ENCODE data around the gene RBM8A. TPM values are rescaled to one million over a fixed set of nuclear protein-coding genes. Genes with fewer than 3 reads are reported as not detected.

The RBM8A gene
- polyA plus RNA-seq, 1 donor from 2014 or later, result 183 TPM

- peak overlapping the region; percentile 96 to 99 (median 98) for H3K4me3 Mint-ChIP-seq
- H3K27ac Mint-ChIP-seq, result peak overlapping the region in 2 of 3 donors; percentile 31 to 88
- H3K27me3 Mint-ChIP-seq, result peaks cover 1% of the 10 kb centered on the region
- peaks cover 53 to 62% (median 54%) of the 10 kb centered on the region in 3 donors for H3K4me1 Mint-ChIP-seq
- no peaks in the 10 kb centered on the region for H3K9me3 Mint-ChIP-seq
- H3K36me3 Mint-ChIP-seq, result no peaks in the 10 kb centered on the region
These were observed 33.3 kb upstream of the RBM8A start for GRCh38 chr1:145960468-145961108.

- H3K36me3 Mint-ChIP-seq, result no peaks in the 10 kb centered on the region
- H3K9me3 Mint-ChIP-seq, result no peaks in the 10 kb centered on the region
- peak overlapping the region in 1 of 3 donors; percentile 41 for H3K27ac Mint-ChIP-seq
- peaks cover 1% of the 10 kb centered on the region for H3K27me3 Mint-ChIP-seq
- H3K4me3 Mint-ChIP-seq, result peak overlapping the region; percentile 91 to 99 (median 96)
- H3K4me1 Mint-ChIP-seq, result peaks cover 53 to 62% (median 54%) of the 10 kb centered on the region in 3 donors
These were observed 32.7 kb upstream of the RBM8A start for GRCh38 chr1:145959957-145960467.

- Mint-ChIP-seq H3K27ac (peak overlapping the region; percentile 41 to 93 (median 84)), H3K9me3 (no peaks in the 10 kb centered on the region), H3K4me1 (peaks cover 52 to 67% (median 53%) of the 10 kb centered on the region in 3 donors), H3K27me3 (peaks cover 1% of the 10 kb centered on the region), H3K4me3 (peak overlapping the region; percentile 91 to 99 (median 96)), H3K36me3 (no peaks in the 10 kb centered on the region)
These were observed 32.0 kb upstream of the RBM8A start for GRCh38 chr1:145959333-145959732.

- Mint-ChIP-seq H3K27ac (peak overlapping the region; percentile 41 to 84 (median 48)), H3K4me1 (peaks cover 47 to 65% (median 50%) of the 10 kb centered on the region in 3 donors), H3K36me3 (no peaks in the 10 kb centered on the region), H3K4me3 (peak overlapping the region in 3 of 4 donors; percentile 7 to 99 (median 38)), H3K9me3 (no peaks in the 10 kb centered on the region), H3K27me3 (peaks cover 1% of the 10 kb centered on the region)
These were observed 31.4 kb upstream of the RBM8A start for GRCh38 chr1:145958734-145959133.

GRCh38 chr1:145957443-145958319 is 30.4 kb upstream of the RBM8A start, which contains the start of gene LIX1L:
LIX1L (minus strand) TSS chr1:145958017; CDS start chr1:145957927, 90 bp downstream.
- H3K4me1 Mint-ChIP-seq, result peaks cover 40 to 60% (median 45%) of the 10 kb centered on the region in 3 donors
- peak within 1 kb of the TSS; percentile 41 to 96 (median 84) for H3K27ac Mint-ChIP-seq
- no peaks in the 10 kb centered on the region for H3K36me3 Mint-ChIP-seq
- H3K4me3 Mint-ChIP-seq, result peak within 1 kb of the TSS; percentile 92 to 99 (median 97)
- peaks cover 1% of the 10 kb centered on the region for H3K27me3 Mint-ChIP-seq
- no peaks in the 10 kb centered on the region for H3K9me3 Mint-ChIP-seq

- Mint-ChIP-seq H3K9me3 (no peaks in the 10 kb centered on the region), H3K4me1 (peaks cover 39 to 60% (median 42%) of the 10 kb centered on the region in 3 donors), H3K4me3 (peak overlapping the region; percentile 92 to 99 (median 97)), H3K27ac (peak overlapping the region; percentile 41 to 90 (median 84)), H3K36me3 (no peaks in the 10 kb centered on the region), H3K27me3 (no peaks in the 10 kb centered on the region)
These were observed 29.6 kb upstream of the RBM8A start for GRCh38 chr1:145956781-145957442.

GRCh38 chr1:145956361-145956760 is 29.1 kb upstream of the RBM8A start:
- H3K4me3 Mint-ChIP-seq, result peak overlapping the region; percentile 92 to 99 (median 97)
- no peaks in the 10 kb centered on the region for H3K27me3 Mint-ChIP-seq
- no peaks in the 10 kb centered on the region for H3K9me3 Mint-ChIP-seq
- H3K36me3 Mint-ChIP-seq, result no peaks in the 10 kb centered on the region
- H3K4me1 Mint-ChIP-seq, result peaks cover 39 to 60% (median 41%) of the 10 kb centered on the region in 3 donors
- H3K27ac Mint-ChIP-seq, result peak overlapping the region; percentile 18 to 41 (median 28)

- Mint-ChIP-seq H3K9me3 (no peaks in the 10 kb centered on the region), H3K27ac (no peak overlapping the region), H3K27me3 (no peaks in the 10 kb centered on the region), H3K4me1 (peaks cover 38 to 60% (median 39%) of the 10 kb centered on the region in 3 donors), H3K36me3 (no peaks in the 10 kb centered on the region), H3K4me3 (peak overlapping the region in 2 of 4 donors; percentile 64 to 96)
These were observed 28.2 kb upstream of the RBM8A start for GRCh38 chr1:145955436-145955835.

GRCh38 chr1:145953861-145954260 is 26.6 kb upstream of the RBM8A start:
- no peaks in the 10 kb centered on the region for H3K27me3 Mint-ChIP-seq
- H3K4me3 Mint-ChIP-seq, result peak overlapping the region in 1 of 4 donors; percentile 64

GRCh38 chr1:145952903-145953302 is 25.6 kb upstream of the RBM8A start:
- Mint-ChIP-seq H3K36me3 (no peaks in the 10 kb centered on the region), H3K4me3 (no peak overlapping the region), H3K27ac (no peak overlapping the region), H3K9me3 (no peaks in the 10 kb centered on the region), H3K27me3 (no peaks in the 10 kb centered on the region), H3K4me1 (peaks cover 25 to 53% (median 28%) of the 10 kb centered on the region in 3 donors)

More at GRCh38 chr1:145953861-145954260, 26.6 kb upstream of the RBM8A start:
- no peaks in the 10 kb centered on the region for H3K9me3 Mint-ChIP-seq
- H3K27ac Mint-ChIP-seq, result peak overlapping the region in 1 of 3 donors; percentile 59
- H3K4me1 Mint-ChIP-seq, result peaks cover 32 to 57% (median 33%) of the 10 kb centered on the region in 3 donors
- no peaks in the 10 kb centered on the region for H3K36me3 Mint-ChIP-seq

- no peak overlapping the region for H3K27ac Mint-ChIP-seq
- H3K4me3 Mint-ChIP-seq, result peak overlapping the region in 1 of 4 donors; percentile 30
- H3K27me3 Mint-ChIP-seq, result no peaks in the 10 kb centered on the region
- H3K36me3 Mint-ChIP-seq, result no peaks in the 10 kb centered on the region
- H3K4me1 Mint-ChIP-seq, result peaks cover 16 to 47% (median 22%) of the 10 kb centered on the region in 3 donors
- no peaks in the 10 kb centered on the region for H3K9me3 Mint-ChIP-seq
These were observed 24.2 kb upstream of the RBM8A start for GRCh38 chr1:145951526-145951925.

GRCh38 chr1:145949219-145949618 is 21.9 kb upstream of the RBM8A start:
- H3K27me3 Mint-ChIP-seq, result no peaks in the 10 kb centered on the region
- no peaks in the 10 kb centered on the region for H3K36me3 Mint-ChIP-seq

GRCh38 chr1:145947551-145947950 is 20.3 kb upstream of the RBM8A start:
- H3K27me3 Mint-ChIP-seq, result no peaks in the 10 kb centered on the region
- H3K4me1 Mint-ChIP-seq, result peaks cover 7 to 21% (median 9%) of the 10 kb centered on the region in 3 donors
- no peaks in the 10 kb centered on the region for H3K36me3 Mint-ChIP-seq
- no peak overlapping the region for H3K4me3 Mint-ChIP-seq
- H3K9me3 Mint-ChIP-seq, result no peaks in the 10 kb centered on the region
- H3K27ac Mint-ChIP-seq, result no peak overlapping the region

More at GRCh38 chr1:145949219-145949618, 21.9 kb upstream of the RBM8A start:
- no peak overlapping the region for H3K4me3 Mint-ChIP-seq
- H3K9me3 Mint-ChIP-seq, result no peaks in the 10 kb centered on the region
- H3K27ac Mint-ChIP-seq, result no peak overlapping the region
- H3K4me1 Mint-ChIP-seq, result peaks cover 6 to 27% (median 13%) of the 10 kb centered on the region in 3 donors

GRCh38 chr1:145946477-145946986 is 19.2 kb upstream of the RBM8A start:
- peaks cover 7 to 13% (median 9%) of the 10 kb centered on the region in 3 donors for H3K4me1 Mint-ChIP-seq
- H3K9me3 Mint-ChIP-seq, result no peaks in the 10 kb centered on the region
- H3K36me3 Mint-ChIP-seq, result no peaks in the 10 kb centered on the region
- H3K27me3 Mint-ChIP-seq, result no peaks in the 10 kb centered on the region
- no peak overlapping the region for H3K4me3 Mint-ChIP-seq
- H3K27ac Mint-ChIP-seq, result no peak overlapping the region
